Ovary (tissue), 3 donors: ENCODE data around the gene FAM53B.

Source experiments
- POLR2A ChIP-seq: fragments of 450-650 bp; IDR thresholded peaks from one replicate; pipeline ENCODE4 v1.6.1; 2017; ENCODE audit warnings: antibody characterized with exemption, mild to moderate bottlenecking, moderate library complexity
- TF ChIP-seq, protein P1 (sequence below), 3 donors: fragments of 450-650 bp in 2 of 3; fragments of 200-600 bp in 1 of 3; IDR thresholded peaks; one replicate each; pipeline versions ENCODE4 v1.5.1 to v1.8.0; 2016 to 2022; ENCODE audit warnings: antibody characterized with exemption in 3 of 3, mild to moderate bottlenecking in 1 of 3
- donor health status: DM: no; HTN: no; CAD: no.

- TF ChIP-seq, protein P1, sequence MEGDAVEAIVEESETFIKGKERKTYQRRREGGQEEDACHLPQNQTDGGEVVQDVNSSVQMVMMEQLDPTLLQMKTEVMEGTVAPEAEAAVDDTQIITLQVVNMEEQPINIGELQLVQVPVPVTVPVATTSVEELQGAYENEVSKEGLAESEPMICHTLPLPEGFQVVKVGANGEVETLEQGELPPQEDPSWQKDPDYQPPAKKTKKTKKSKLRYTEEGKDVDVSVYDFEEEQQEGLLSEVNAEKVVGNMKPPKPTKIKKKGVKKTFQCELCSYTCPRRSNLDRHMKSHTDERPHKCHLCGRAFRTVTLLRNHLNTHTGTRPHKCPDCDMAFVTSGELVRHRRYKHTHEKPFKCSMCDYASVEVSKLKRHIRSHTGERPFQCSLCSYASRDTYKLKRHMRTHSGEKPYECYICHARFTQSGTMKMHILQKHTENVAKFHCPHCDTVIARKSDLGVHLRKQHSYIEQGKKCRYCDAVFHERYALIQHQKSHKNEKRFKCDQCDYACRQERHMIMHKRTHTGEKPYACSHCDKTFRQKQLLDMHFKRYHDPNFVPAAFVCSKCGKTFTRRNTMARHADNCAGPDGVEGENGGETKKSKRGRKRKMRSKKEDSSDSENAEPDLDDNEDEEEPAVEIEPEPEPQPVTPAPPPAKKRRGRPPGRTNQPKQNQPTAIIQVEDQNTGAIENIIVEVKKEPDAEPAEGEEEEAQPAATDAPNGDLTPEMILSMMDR (IDR thresholded peaks at IDR 0.05) = no peak
- no peak for TF ChIP-seq POLR2A
Observed at GRCh38 chr10:124762281-124762680, 18.1 kb upstream of the FAM53B start.
